ACC112 (cell line): ENCODE measurements around the gene FAM186B.

Source experiments
- H2AFZ ChIP-seq: fragments of 200-600 bp; sonication (generic); one replicate; pipeline ENCODE4 v1.6.0; 2017; ENCODE audit warnings: antibody characterized with exemption, low read length; ENCODE audit not compliant: unreplicated experiment
- H3K27ac ChIP-seq: fragments of 200-600 bp; sonication (generic); 2 replicates; pipeline ENCODE4 v1.5.1; 2014; ENCODE audit warnings: low read depth, mild to moderate bottlenecking, antibody characterized with exemption, low read length, moderate library complexity
- H3K27me3 ChIP-seq: fragments of 200-600 bp; sonication (generic); 2 replicates; pipeline ENCODE4 v1.6.1; 2014; ENCODE audit warnings: mild to moderate bottlenecking, antibody characterized with exemption, low read length, moderate library complexity, mixed read lengths; ENCODE audit not compliant: insufficient read depth
- H3K36me3 ChIP-seq: fragments of 200-600 bp; sonication (generic); 2 replicates; pipeline ENCODE4 v1.6.1; 2016; ENCODE audit warnings: mild to moderate bottlenecking, antibody characterized with exemption, low read length, moderate library complexity, mixed read lengths; ENCODE audit not compliant: insufficient read depth
- H3K4me1 ChIP-seq: fragments of 200-600 bp; sonication (generic); one replicate; pipeline ENCODE4 v1.6.1; 2016; ENCODE audit warnings: low read length, mixed read lengths; ENCODE audit not compliant: insufficient read depth, unreplicated experiment, control insufficient read depth
- H3K4me3 ChIP-seq: fragments of 200-600 bp; sonication (generic); 2 replicates; pipeline ENCODE4 v1.5.1; 2014; ENCODE audit warnings: mild to moderate bottlenecking, low read depth, low read length
- H3K79me2 ChIP-seq: fragments of 200-600 bp; sonication (generic); one replicate; pipeline ENCODE4 v1.6.0; 2016; ENCODE audit warnings: low read length; ENCODE audit not compliant: control insufficient read depth, unreplicated experiment, insufficient read depth

FAM186B gene

GRCh38 chr12:49646331-49646830, 40.9 kb upstream of the FAM186B start:
- Histone ChIP-seq H3K4me3 (no peak overlapping the region), H3K27ac (no peak overlapping the region), H3K36me3 (no peaks in the 10 kb centered on the region), H2AFZ (no peak overlapping the region), H3K27me3 (no peaks in the 10 kb centered on the region), H3K4me1 (no peaks in the 10 kb centered on the region), H3K79me2 (no peaks in the 10 kb centered on the region)

GRCh38 chr12:49645146-49646039, 40.0 kb upstream of the FAM186B start:
- Histone ChIP-seq H3K27me3 (no peaks in the 10 kb centered on the region), H2AFZ (no peak overlapping the region), H3K27ac (no peak overlapping the region), H3K4me3 (no peak overlapping the region), H3K36me3 (no peaks in the 10 kb centered on the region), H3K4me1 (no peaks in the 10 kb centered on the region), H3K79me2 (no peaks in the 10 kb centered on the region)

DNA sequence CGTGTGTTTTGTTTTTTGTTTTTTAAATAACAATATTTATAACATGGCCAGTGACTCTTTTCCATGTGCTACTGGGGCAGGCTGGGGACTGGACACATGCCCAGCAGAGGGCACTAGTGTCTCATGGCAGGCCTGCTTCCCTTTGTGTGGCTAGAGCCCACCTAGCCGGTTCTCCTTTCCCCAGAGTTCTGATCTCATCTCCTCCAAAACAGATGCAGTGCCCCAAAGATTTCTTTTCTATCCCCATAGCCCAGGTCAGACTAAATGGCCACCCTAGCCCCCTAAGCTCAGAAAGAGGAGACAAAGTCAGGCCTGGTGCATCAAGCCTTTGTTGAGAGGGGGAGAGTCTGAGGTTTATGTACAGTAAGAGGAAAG, 39.2 kb upstream of the FAM186B start:
- H3K27ac ChIP-seq: no peak overlapping the region
- H3K79me2 ChIP-seq: no peaks in the 10 kb centered on the region
- H3K27me3 ChIP-seq: no peaks in the 10 kb centered on the region
- no peak overlapping the region for H2AFZ ChIP-seq
- no peaks in the 10 kb centered on the region for H3K36me3 ChIP-seq
- no peaks in the 10 kb centered on the region for H3K4me1 ChIP-seq
- H3K4me3 ChIP-seq: no peak overlapping the region

DNA sequence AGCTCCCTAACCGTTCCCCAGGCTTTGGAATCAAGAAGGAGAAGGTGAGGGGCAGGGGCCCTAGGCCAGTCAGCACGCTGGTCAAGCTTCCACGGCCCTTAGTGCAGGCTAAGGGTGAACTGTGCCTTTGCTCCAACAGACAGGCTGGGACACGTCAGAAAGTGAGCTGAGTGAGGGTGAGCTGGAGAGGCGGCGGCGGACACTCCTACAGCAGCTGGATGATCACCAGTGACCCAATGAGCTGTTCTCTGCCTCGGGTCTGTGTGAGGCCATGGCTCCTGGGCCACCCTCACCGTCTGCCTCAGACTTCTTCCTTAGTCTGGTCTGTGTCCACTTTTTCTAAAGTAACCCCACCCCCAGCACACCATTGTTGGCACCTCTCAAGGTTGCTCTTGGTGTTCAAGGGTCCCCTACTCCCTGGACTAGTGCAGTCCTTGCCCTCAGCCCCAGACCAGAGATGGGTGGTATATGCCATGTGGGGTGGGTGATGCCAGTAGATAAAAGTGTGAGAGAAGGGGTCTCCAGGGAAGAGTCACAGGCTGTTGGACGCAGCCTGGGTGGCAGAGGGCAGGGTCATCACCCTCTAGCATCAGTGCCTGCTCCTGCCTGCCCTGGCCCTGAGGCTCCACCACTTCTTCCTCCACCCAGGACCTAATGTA, 38.7 kb upstream of the FAM186B start:
- Histone ChIP-seq H3K27ac (no peak overlapping the region), H2AFZ (no peak overlapping the region), H3K79me2 (no peaks in the 10 kb centered on the region), H3K4me1 (no peaks in the 10 kb centered on the region), H3K4me3 (no peak overlapping the region), H3K27me3 (no peaks in the 10 kb centered on the region), H3K36me3 (no peaks in the 10 kb centered on the region)

GRCh38 chr12:49643135-49643534, 37.7 kb upstream of the FAM186B start:
- H3K4me1 ChIP-seq: no peaks in the 10 kb centered on the region
- H3K27me3 ChIP-seq: no peaks in the 10 kb centered on the region
- no peak overlapping the region for H3K4me3 ChIP-seq
- H3K27ac ChIP-seq: no peak overlapping the region
- no peak overlapping the region for H2AFZ ChIP-seq
- no peaks in the 10 kb centered on the region for H3K79me2 ChIP-seq
- H3K36me3 ChIP-seq: no peaks in the 10 kb centered on the region

GRCh38 chr12:49642370-49642802, 36.9 kb upstream of the FAM186B start:
- Histone ChIP-seq H3K27me3 (no peaks in the 10 kb centered on the region), H2AFZ (no peak overlapping the region), H3K27ac (no peak overlapping the region), H3K4me1 (no peaks in the 10 kb centered on the region), H3K4me3 (no peak overlapping the region), H3K79me2 (no peaks in the 10 kb centered on the region), H3K36me3 (no peaks in the 10 kb centered on the region)

DNA sequence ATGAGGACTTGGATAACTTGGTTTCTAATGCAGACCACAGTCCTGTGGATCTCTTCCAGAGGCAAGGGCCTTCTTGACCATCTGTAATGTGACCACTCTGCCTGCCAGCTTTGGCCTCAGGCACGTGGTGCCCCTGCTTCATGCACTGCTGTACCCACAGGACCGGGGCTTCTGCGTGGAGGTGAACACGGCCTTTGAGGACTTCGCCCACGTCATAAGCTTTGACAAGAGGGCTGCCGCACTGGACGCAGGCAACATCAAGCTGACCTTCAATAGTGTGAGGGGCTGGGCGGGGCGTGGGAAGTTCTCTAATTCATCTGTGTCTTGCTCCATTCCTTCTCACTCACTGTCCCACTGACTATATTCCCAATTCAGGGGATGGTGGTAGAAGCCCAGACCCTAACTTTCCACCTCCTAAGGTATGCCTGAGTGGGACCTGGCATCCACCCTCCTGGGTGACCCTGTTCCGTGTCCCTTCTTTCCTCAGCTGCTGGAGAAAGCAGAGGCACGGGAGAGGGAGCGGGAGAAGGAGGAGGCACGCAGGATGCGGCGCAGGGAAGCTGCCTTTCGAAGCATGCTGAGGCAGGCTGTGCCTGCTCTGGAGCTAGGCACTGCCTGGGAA, 36.4 kb upstream of the FAM186B start:
- H3K36me3 ChIP-seq: no peaks in the 10 kb centered on the region
- no peaks in the 10 kb centered on the region for H3K27me3 ChIP-seq
- H2AFZ ChIP-seq: no peak overlapping the region
- H3K4me1 ChIP-seq: peaks cover 3% of the 10 kb centered on the region
- H3K27ac ChIP-seq: no peak overlapping the region
- no peak overlapping the region for H3K4me3 ChIP-seq
- no peaks in the 10 kb centered on the region for H3K79me2 ChIP-seq

DNA sequence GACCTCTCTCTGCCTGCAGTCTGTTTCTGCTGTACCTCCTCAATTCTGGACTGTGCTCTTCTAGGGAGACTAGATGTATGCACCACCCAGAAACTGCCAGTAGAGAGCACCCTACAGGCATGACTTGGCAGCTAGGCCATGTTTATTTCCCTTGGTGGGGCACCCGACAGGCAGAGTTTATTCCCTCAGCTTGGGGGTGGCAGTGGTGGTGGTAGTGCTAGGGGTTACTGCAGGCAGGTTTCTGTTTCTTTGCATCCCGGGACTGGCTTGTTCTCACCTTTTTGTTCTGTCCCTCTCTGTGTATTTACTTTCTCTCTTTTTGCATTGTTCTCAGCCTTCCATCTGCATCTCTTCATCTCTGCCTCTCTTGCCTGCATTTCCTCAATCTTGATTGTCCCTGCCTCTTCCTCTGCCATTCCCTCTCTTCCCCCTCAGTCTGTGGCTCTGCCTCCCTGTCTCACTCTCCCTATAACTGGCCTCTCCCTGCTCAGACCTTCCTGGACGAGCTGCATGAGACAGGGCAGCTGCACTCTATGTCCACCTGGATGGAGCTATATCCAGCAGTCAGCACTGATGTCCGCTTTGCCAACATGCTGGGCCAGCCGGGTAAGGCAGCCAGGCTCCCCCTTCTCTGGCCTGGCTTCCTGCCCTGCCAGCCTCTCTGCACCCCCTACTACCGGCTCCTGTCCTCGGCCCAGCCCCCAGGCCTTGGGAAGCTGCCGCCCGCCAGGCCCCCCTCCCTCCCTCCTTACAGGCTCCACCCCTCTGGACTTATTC, 31.7 kb upstream of the FAM186B start:
- no peak overlapping the region for H3K4me3 ChIP-seq
- no peaks in the 10 kb centered on the region for H3K27me3 ChIP-seq
- H3K79me2 ChIP-seq: no peaks in the 10 kb centered on the region
- no peak overlapping the region for H2AFZ ChIP-seq
- H3K27ac ChIP-seq: no peak overlapping the region
- no peaks in the 10 kb centered on the region for H3K36me3 ChIP-seq
- H3K4me1 ChIP-seq: peaks cover 3% of the 10 kb centered on the region

- Histone ChIP-seq H3K36me3 (no peaks in the 10 kb centered on the region), H3K27me3 (no peaks in the 10 kb centered on the region), H3K79me2 (no peaks in the 10 kb centered on the region), H3K27ac (no peak overlapping the region), H2AFZ (no peak overlapping the region), H3K4me3 (no peak overlapping the region), H3K4me1 (peaks cover 3% of the 10 kb centered on the region)
Observed at GRCh38 chr12:49636574-49636973, 31.1 kb upstream of the FAM186B start.

DNA sequence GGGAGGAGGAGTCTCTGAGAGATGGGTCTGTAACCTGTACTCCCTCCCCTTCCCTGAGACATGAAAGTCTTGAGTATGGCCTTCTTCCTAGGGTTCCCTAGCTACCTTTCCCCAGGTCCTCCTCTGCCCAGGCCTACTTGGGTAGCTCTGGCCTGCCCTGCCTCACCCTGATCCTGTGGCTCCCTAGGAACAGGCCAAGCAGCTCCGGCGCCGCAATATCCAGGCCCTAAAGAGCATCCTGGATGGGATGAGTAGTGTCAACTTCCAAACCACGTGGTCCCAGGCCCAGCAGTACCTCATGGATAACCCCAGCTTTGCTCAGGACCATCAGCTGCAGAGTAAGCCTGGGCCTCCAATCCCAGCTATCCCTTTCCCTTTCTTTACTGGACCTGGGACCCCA, 30.2 kb upstream of the FAM186B start:
- Histone ChIP-seq H3K4me1 (peaks cover 3% of the 10 kb centered on the region), H3K36me3 (no peaks in the 10 kb centered on the region), H3K4me3 (no peak overlapping the region), H2AFZ (no peak overlapping the region), H3K27me3 (no peaks in the 10 kb centered on the region), H3K27ac (no peak overlapping the region), H3K79me2 (no peaks in the 10 kb centered on the region)
